Measurements from ENCODE around the gene KDM2B.
A peak's percentile ranks its signal among the peaks of the same experiment; 100 is the strongest.

Gene KDM2B

DNA sequence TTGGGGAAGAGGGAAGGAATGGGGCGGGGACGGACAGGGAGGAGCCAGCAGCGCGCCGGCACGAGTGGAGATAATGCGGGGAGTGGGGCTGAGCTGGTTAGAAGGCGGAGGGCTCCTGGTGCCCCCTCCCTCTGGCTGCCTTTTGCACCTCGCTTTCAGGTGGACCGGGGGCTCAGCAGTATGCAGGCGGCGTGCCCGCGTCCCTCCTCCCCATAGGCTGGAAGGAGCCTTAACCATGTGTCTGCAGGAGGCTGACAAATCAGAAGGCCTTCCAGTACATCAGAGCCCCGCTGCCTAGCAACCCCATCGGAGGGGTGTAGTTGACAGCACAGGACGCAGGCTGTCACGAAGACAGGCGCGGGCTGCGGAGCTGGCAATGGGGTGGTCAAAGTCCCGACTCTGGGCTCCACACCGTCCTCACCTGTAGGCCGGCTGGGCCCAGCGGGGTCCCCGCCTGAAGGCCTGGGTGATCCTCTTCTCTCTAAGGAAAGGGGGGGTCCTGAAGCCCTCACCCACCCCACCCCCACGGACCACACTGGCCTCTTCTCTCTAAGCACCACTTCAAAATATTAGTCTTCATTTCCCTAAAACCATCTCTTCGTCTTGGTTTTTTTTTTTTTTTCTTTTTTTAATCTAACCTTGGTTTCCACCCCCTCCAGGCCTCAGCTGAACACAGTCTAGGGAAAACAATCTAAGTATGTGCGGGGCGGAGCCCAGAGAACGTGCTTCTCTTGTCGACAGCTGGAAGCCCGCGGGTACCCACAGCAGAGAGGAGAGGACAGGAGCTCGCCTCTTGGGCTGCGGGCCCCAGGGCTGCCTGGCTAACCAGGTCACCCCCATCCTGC lies 44.5 kb downstream of the KDM2B start:
- DNase-seq (ENCODE audit: low read depth), result peak; percentile 26
- TF ChIP-seq, protein P1, sequence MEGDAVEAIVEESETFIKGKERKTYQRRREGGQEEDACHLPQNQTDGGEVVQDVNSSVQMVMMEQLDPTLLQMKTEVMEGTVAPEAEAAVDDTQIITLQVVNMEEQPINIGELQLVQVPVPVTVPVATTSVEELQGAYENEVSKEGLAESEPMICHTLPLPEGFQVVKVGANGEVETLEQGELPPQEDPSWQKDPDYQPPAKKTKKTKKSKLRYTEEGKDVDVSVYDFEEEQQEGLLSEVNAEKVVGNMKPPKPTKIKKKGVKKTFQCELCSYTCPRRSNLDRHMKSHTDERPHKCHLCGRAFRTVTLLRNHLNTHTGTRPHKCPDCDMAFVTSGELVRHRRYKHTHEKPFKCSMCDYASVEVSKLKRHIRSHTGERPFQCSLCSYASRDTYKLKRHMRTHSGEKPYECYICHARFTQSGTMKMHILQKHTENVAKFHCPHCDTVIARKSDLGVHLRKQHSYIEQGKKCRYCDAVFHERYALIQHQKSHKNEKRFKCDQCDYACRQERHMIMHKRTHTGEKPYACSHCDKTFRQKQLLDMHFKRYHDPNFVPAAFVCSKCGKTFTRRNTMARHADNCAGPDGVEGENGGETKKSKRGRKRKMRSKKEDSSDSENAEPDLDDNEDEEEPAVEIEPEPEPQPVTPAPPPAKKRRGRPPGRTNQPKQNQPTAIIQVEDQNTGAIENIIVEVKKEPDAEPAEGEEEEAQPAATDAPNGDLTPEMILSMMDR (IDR thresholded peaks at IDR 0.05; ENCODE audit: low read depth, low read length, missing control alignments), result no peak
- in situ Hi-C loops (cut with HindIII; ENCODE audit: low sequenced_read_pairs), result no loop called here
- peak overlapping the region; percentile 43 for H3K4me3 ChIP-seq (ENCODE audit: low read depth, low read length)

DNA sequence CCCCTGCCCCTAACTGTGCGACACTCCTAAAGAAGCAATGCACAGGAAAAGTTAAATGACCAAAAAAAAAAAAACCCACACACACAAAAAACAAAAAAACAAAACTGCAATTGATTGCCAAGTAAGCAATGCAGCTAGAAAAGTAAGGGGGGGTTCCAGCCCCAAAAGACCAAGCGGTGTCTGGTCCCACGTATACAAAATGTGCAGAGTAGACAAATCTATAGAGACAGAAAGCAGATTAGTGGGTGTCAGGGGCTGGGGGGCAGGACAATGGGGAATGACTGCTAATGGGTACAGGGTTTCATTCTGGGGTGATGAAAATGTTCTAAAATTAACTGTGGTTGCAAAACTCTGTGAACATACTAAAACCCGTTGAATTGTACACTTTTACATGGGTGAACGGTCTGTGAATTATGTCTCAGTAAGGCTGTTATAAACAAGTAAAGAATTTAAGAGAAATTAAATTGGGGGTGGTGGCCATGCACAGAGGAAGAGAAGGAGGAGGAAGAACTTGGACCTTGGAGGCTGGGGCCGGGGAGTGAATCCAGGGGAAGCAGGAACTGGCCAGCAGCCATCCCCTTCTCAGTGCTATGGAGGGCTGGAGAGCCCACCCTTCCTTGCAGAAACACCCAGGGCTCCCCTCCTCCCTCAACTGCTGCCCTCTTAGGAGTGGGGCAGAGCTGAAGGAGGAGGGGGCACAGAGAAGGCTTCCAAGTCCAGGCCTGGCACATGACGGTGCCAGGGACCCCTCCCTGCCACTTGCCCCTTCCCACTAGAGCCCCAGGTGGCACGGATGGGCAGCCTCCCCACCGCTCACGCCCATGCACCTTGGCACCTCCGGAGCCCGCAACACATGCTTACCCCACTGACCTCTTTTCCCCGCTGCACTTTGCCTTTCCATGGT lies 45.4 kb downstream of the KDM2B start:
- TF ChIP-seq, protein P1 (IDR thresholded peaks at IDR 0.05; ENCODE audit: low read depth, low read length, missing control alignments), result no peak
- in situ Hi-C loops (cut with HindIII; ENCODE audit: low sequenced_read_pairs), result no loop called here
- DNase-seq (ENCODE audit: low read depth), result no peak
- H3K4me3 ChIP-seq (ENCODE audit: low read depth, low read length), result peak overlapping the region; percentile 43

DNA sequence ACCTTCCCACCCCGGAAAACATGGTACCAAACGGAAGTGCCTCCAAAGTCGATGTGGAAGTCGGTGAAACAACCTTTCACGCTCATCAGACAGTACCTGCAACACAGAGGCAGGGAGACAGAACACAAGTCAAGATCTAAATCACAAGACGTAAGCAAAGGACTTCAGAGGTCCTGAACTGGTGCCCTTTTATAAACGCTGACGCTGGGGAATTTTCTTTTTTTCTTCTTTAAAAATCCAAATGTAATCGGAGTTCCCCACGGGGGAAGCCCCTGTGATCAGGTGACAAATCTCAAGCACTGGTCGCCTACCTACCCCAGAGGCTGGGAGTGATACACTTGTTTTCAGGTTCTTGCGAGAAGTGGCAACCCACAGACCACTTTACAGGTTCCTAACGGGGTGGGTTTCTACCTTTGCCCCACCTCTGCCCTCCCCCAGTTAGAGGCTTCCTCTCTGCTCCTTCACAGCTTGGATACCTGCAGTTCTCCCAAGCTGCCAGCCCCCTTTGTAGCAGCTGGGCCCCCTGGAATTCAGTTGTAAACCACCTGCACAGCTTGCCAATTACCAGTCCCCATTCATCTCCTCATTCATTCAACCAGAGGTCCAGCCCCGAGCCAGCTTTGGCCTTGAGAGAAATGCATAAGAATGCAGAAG lies 46.2 kb downstream of the KDM2B start:
- DNase-seq (ENCODE audit: low read depth), result no peak
- H3K4me3 ChIP-seq (ENCODE audit: low read depth, low read length), result no peak overlapping the region
- in situ Hi-C loops (cut with HindIII; ENCODE audit: low sequenced_read_pairs), result no loop called here
- TF ChIP-seq, protein P1 (IDR thresholded peaks at IDR 0.05; ENCODE audit: low read depth, low read length, missing control alignments), result no peak

DNA sequence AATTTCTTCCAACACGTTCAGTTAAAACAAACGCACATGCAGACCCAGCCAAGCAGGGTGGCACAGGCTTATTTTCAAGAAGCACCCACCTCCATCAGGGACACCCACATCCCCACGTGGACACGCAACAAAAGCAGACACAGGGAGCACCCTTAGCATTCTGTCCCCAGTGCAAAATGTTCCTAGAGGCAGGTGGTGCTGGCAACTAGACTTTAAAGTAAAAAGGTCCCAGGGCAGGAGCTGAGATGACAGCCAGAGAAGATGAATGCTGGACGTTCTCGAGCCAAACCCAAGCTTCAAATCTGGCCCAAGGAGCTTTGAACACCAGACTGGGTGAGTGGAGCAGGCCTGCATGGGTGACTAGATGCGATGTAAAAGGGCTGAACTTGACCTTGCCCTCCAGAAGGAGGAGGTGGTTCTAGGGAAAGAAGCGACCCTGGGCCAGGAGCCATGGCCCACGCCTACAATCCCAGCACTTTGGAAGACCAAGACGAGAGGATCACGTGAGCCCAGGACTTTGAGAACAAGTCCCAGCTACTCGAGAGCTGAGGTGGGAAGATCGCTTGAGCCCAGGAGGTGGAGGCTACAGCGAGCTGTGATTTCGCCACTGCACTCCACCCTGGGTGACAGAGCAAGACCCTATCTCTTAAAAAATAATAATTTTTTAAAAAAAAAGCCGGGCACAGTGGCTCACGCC lies 47.3 kb downstream of the KDM2B start:
- no peak overlapping the region for H3K4me3 ChIP-seq (ENCODE audit: low read depth, low read length)
- TF ChIP-seq, protein P1 (IDR thresholded peaks at IDR 0.05; ENCODE audit: low read depth, low read length, missing control alignments), result no peak
- no peak for DNase-seq (ENCODE audit: low read depth)
- in situ Hi-C loops (cut with HindIII; ENCODE audit: low sequenced_read_pairs), result no loop called here

DNA sequence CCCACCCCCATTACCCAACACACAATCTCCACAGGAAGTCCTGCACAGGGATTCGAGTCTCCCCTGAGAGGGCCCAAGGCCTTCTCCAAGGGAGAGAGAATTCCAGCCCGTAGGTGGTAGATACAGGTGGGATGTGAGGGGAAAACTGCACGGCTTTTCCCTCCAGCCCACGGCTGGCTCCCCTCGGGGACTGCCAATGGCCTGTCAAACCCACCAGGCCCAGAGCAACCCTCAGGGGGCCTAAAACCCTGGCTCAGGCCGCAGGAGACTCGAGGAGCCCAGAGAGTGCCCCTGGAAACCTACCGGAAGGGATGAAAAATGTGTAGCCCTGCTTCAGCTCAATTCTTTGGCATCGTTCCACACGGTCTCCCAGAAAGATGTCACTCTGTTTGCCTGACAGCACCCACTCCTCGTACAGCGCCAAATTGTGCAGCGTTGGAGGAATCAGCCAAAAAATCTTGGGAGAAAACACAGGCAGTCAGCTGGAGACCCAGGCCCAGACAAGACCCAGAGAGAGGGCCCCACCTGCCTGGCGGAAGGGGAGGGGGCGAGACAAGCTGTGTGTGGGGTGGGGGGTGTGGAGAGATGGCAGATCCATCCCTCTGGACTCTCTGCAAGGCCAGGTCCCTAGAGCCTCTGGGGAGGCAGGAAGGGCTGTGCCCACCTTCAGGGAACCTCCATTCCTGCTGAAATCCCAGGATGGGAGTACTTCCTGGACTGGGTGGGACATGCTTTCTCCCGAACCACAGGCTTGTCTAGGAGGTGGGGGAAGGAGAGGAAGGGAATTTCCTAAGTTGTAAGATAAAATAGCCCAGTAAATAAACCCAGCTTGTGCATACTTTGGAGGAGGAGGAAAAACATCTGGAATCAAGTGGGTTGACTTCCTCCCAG lies 48.1 kb downstream of the KDM2B start:
- TF ChIP-seq, protein P1 (IDR thresholded peaks at IDR 0.05; ENCODE audit: low read depth, low read length, missing control alignments), result no peak
- H3K4me3 ChIP-seq (ENCODE audit: low read depth, low read length), result no peak overlapping the region
- no peak for DNase-seq (ENCODE audit: low read depth)
- in situ Hi-C loops (cut with HindIII; ENCODE audit: low sequenced_read_pairs), result no loop called here
